A549 (cell line): ENCODE results near the gene SLC7A10. TPM values are rescaled to one million over a fixed set of nuclear protein-coding genes. Genes with fewer than 3 reads are reported as not detected.

Source experiments
- ATAC-seq, 2 experiments: fragments of 200-7000 bp in 1 of 2; fragments of >200 bp in 1 of 2; cut with Nextera tagmentation in 1 of 2; cut with Tn5 transposase in 1 of 2; 3 replicates each; pipeline versions ENCODE4 v1.8.0 to v1.9.1; 2018 to 2020; ENCODE audit warnings: mild to moderate bottlenecking in 1 of 2, moderate library complexity in 1 of 2
- CTCF ChIA-PET: fragments of 300-600 bp; sonication (Branson Sonifier 250); formaldehyde crosslinking; extraction: SDS; loops from one replicate; lab custom pipeline; 2021; ENCODE audit warnings: antibody characterized with exemption, inconsistent platforms; lab: Yijun Ruan, JAX
- POLR2A ChIA-PET: fragments of 350-600 bp; formaldehyde crosslinking; extraction: SDS; loops from one replicate; lab custom pipeline; 2021; ENCODE audit warnings: antibody characterized with exemption, inconsistent platforms; lab: Yijun Ruan, JAX
- DNase-seq, 2 experiments: peaks; one replicate each; pipeline versions ENCODE4 v3.0.0 to v3.0.0-alpha.2; 2011 to 2016; ENCODE audit warnings: low read depth in 1 of 2, low spot score in 1 of 2
- FAIRE-seq: peaks from 2 replicates; lab custom pipeline; 2011; peaks lifted over from hg19 to GRCh38; lab: Jason Lieb, UNC
- H3K27ac ChIP-seq, 2 experiments: fragments of >200 bp; sonication (Bioruptor Twin); formaldehyde crosslinking; 3 replicates each; pipeline ENCODE4 v1.5.1; 2016 to 2017
- H3K4me1 ChIP-seq: fragments of >200 bp; sonication (Bioruptor Twin); formaldehyde crosslinking; 3 replicates; pipeline ENCODE4 v1.6.1; 2016
- H3K4me2 ChIP-seq: fragments of >200 bp; sonication (Bioruptor Twin); formaldehyde crosslinking; 3 replicates; pipeline ENCODE4 v1.6.1; 2016
- H3K4me3 ChIP-seq: fragments of >200 bp; sonication (Bioruptor Twin); formaldehyde crosslinking; 3 replicates; pipeline ENCODE4 v1.5.1; 2016
- H3K9me3 ChIP-seq: fragments of >200 bp; sonication (Bioruptor Twin); formaldehyde crosslinking; 3 replicates; pipeline ENCODE4 v1.6.1; 2016
- BHLHE40 ChIP-seq: IDR thresholded peaks from 2 replicates; pipeline ENCODE4 v1.6.1; 2012; ENCODE audit warnings: low read depth, low read length, inconsistent platforms
- CBX2 ChIP-seq: fragments of 200-600 bp; sonication (generic); IDR thresholded peaks from 2 replicates; pipeline ENCODE4 v1.6.1; 2016; ENCODE audit warnings: low read depth, mild to moderate bottlenecking, borderline replicate concordance
- CHD2 ChIP-seq: fragments of 150-350 bp; IDR thresholded peaks from 2 replicates; pipeline ENCODE4 v1.6.1; 2014; ENCODE audit warnings: low read length; ENCODE audit not compliant: partially characterized antibody
- CHD4 ChIP-seq: fragments of 200-600 bp; sonication (generic); IDR thresholded peaks from 2 replicates; pipeline ENCODE4 v1.6.1; 2016; ENCODE audit warnings: antibody characterized with exemption, mild to moderate bottlenecking, borderline replicate concordance
- EP300 ChIP-seq, 2 experiments: fragments of >200 bp; sonication (Bioruptor Twin); formaldehyde crosslinking; IDR thresholded peaks; 2 replicates in 1 of 2; 3 replicates in 1 of 2; pipeline ENCODE4 v1.6.1; 2016 to 2017
- FOSL2 ChIP-seq, 2 experiments: fragments of 450-650 bp in 1 of 2; fragments of >200 bp in 1 of 2; sonication (Bioruptor Twin) in 1 of 2; formaldehyde crosslinking; IDR thresholded peaks; 2 replicates each; pipeline versions ENCODE4 v1.5.0 to v1.6.1; 2016 to 2020; ENCODE audit warnings: mild to moderate bottlenecking in 1 of 2, moderate library complexity in 1 of 2
- FOXS1 ChIP-seq: fragments of 250-450 bp; sonication (Bioruptor Pico); IDR thresholded peaks from 2 replicates; pipeline ENCODE4 v1.5.0; 2020; ENCODE audit warnings: mild to moderate bottlenecking, moderate library complexity
- HOXB5 ChIP-seq: fragments of 250-450 bp; sonication (Bioruptor Pico); IDR thresholded peaks from 2 replicates; pipeline ENCODE4 v1.5.0; 2020; ENCODE audit warnings: mild to moderate bottlenecking, moderate library complexity
- JUN ChIP-seq, 2 experiments: fragments of >200 bp; sonication (Bioruptor Twin); formaldehyde crosslinking; IDR thresholded peaks; 2 replicates in 1 of 2; 3 replicates in 1 of 2; pipeline ENCODE4 v1.6.1; 2016 to 2017
- KDM5A ChIP-seq: fragments of 200-600 bp; sonication (generic); IDR thresholded peaks from 2 replicates; pipeline ENCODE4 v1.6.1; 2016; ENCODE audit warnings: antibody characterized with exemption, mild to moderate bottlenecking
- MAFK ChIP-seq: fragments of 450-650 bp; IDR thresholded peaks from 2 replicates; pipeline ENCODE4 v1.6.1; 2014; ENCODE audit not compliant: partially characterized antibody
- NFE2L2 ChIP-seq: fragments of 150-350 bp; conservative IDR thresholded peaks from 2 replicates; pipeline ENCODE4 v1.6.1; 2014; ENCODE audit warnings: low read length
- RAD21 ChIP-seq, 2 experiments: fragments of >200 bp in 1 of 2; sonication (Bioruptor Twin) in 1 of 2; formaldehyde crosslinking in 1 of 2; IDR thresholded peaks in 1 of 2; conservative IDR thresholded peaks in 1 of 2; 2 replicates in 1 of 2; 3 replicates in 1 of 2; pipeline ENCODE4 v1.6.1; 2012 to 2018; ENCODE audit warnings: inconsistent platforms in 1 of 2
- RNF2 ChIP-seq: fragments of 200-600 bp; sonication (generic); IDR thresholded peaks from 2 replicates; pipeline ENCODE4 v1.6.1; 2016; ENCODE audit warnings: low read depth, mild to moderate bottlenecking, antibody characterized with exemption, moderate library complexity, borderline replicate concordance
- TP53 ChIP-seq: fragments of 250-450 bp; sonication (Bioruptor Pico); IDR thresholded peaks from 2 replicates; pipeline ENCODE4 v1.5.0; 2021; ENCODE audit warnings: mild to moderate bottlenecking, moderate library complexity
- ZFP36 ChIP-seq: fragments of 450-650 bp; IDR thresholded peaks from 2 replicates; pipeline ENCODE4 v1.6.1; 2014; ENCODE audit warnings: borderline replicate concordance; ENCODE audit not compliant: partially characterized antibody
- ZSCAN20 ChIP-seq: fragments of 250-450 bp; sonication (Bioruptor Pico); IDR thresholded peaks from 2 replicates; pipeline ENCODE4 v1.8.0; 2022; ENCODE audit warnings: mild to moderate bottlenecking, moderate library complexity
- WGBS: methylation state at CpG from one replicate; pipeline ENCODE4 v1.1.6; 2017; ENCODE audit errors: missing lambda C conversion rate; 5-methylcytosine and 5-hydroxymethylcytosine counted together
- polyA plus RNA-seq, 4 experiments: library from polyadenylated mRNA; depleted of rRNA in 3 of 4; stranded (reverse); fragments of >200 nt; fragmentation: RNase III in 1 of 4; extraction: RNeasy Plus Mini Kit Qiagen cat#74134 plus additional on column Dnase treatment in 1 of 4; gene quantifications; 2 replicates in 3 of 4; 3 replicates in 1 of 4; pipeline ENCODE4 v1.2.3, GENCODE V29; 2011 to 2017
- TF ChIP-seq, protein P1 (sequence below): fragments of >200 bp; sonication (Bioruptor Twin); formaldehyde crosslinking; IDR thresholded peaks from 3 replicates; pipeline ENCODE4 v1.5.1; 2016
- TF ChIP-seq, protein P2 (sequence below): fragments of 250-450 bp; sonication (Bioruptor Pico); IDR thresholded peaks from 2 replicates; pipeline ENCODE4 v1.5.0; 2021; ENCODE audit warnings: mild to moderate bottlenecking, moderate library complexity, borderline replicate concordance
- TF ChIP-seq, protein P3 (sequence below): IDR thresholded peaks from 2 replicates; pipeline ENCODE4 v1.6.1; 2012; ENCODE audit warnings: low read depth, borderline replicate concordance
- TF ChIP-seq, protein P4 (sequence below): fragments of 450-650 bp; IDR thresholded peaks from 2 replicates; pipeline ENCODE4 v1.6.1; 2014; ENCODE audit warnings: antibody characterized with exemption
- TF ChIP-seq, protein P5 (sequence below): IDR thresholded peaks from 2 replicates; pipeline ENCODE4 v1.6.1; 2012
- TF ChIP-seq, protein P6 (sequence below): fragments of 150-350 bp; IDR thresholded peaks from 2 replicates; pipeline ENCODE4 v1.6.1; 2014; ENCODE audit warnings: low read depth, mild to moderate bottlenecking, low read length

SLC7A10 gene
- polyA plus RNA-seq, 2 of the 4 experiments (the other 2 are of a cell fraction) = 0.05 to 0.26 TPM

DNA sequence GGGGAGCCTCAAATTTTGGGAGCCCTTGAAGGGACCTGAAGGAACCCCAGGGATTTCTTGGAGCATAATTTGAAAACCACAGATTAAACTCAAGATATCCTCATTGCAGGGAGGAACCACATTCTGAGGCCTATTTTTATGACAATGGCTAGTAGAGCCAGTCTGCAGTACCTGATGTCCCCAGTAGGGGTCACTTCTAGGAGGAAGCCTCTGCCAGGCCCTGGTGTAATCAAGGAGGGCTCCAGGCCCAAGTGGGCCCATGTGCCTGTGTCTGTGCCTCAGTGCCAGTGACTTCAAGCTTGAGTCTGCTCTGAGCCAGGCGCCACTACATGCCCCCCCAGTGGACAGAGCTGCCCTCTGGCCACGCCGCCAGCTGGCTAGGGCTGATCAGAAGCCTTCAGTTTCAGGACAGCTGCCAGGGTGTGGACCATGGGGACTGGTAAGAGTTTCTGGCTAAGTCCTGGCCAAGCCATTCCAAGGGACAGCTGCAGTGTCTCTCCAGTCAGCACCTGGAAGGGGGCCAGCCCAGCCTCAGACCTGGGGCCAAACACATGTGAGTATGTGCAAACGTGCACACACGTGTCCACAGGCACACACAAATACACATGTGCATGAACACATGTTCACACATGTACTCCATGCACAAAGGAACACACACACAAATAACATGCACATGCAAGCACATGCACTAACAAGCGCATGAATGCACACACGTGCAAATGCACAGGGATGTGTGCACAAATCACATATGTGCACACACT lies 20.5 kb upstream of the SLC7A10 start:
- FAIRE-seq (peak; percentile 54), ATAC-seq (no peak), DNase-seq (no peak)
- H3K9me3 ChIP-seq = peaks cover 13% of the 10 kb centered on the region
- TF ChIP-seq FOSL2 (IDR thresholded peaks at IDR 0.05) = no peak
- TF ChIP-seq FOSL2 (CRISPR knock-in tag; IDR thresholded peaks at IDR 0.05) = no peak
- TF ChIP-seq, protein P1, sequence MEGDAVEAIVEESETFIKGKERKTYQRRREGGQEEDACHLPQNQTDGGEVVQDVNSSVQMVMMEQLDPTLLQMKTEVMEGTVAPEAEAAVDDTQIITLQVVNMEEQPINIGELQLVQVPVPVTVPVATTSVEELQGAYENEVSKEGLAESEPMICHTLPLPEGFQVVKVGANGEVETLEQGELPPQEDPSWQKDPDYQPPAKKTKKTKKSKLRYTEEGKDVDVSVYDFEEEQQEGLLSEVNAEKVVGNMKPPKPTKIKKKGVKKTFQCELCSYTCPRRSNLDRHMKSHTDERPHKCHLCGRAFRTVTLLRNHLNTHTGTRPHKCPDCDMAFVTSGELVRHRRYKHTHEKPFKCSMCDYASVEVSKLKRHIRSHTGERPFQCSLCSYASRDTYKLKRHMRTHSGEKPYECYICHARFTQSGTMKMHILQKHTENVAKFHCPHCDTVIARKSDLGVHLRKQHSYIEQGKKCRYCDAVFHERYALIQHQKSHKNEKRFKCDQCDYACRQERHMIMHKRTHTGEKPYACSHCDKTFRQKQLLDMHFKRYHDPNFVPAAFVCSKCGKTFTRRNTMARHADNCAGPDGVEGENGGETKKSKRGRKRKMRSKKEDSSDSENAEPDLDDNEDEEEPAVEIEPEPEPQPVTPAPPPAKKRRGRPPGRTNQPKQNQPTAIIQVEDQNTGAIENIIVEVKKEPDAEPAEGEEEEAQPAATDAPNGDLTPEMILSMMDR = peak; percentile 44; the same call in 2 of the 3 replicates
- TF ChIP-seq, protein P2, sequence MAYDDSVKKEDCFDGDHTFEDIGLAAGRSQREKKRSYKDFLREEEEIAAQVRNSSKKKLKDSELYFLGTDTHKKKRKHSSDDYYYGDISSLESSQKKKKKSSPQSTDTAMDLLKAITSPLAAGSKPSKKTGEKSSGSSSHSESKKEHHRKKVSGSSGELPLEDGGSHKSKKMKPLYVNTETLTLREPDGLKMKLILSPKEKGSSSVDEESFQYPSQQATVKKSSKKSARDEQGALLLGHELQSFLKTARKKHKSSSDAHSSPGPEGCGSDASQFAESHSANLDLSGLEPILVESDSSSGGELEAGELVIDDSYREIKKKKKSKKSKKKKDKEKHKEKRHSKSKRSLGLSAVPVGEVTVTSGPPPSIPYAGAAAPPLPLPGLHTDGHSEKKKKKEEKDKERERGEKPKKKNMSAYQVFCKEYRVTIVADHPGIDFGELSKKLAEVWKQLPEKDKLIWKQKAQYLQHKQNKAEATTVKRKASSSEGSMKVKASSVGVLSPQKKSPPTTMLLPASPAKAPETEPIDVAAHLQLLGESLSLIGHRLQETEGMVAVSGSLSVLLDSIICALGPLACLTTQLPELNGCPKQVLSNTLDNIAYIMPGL (CRISPR knock-in tag) = no peak
- no peak for TF ChIP-seq CBX2
- TF ChIP-seq, protein P3, sequence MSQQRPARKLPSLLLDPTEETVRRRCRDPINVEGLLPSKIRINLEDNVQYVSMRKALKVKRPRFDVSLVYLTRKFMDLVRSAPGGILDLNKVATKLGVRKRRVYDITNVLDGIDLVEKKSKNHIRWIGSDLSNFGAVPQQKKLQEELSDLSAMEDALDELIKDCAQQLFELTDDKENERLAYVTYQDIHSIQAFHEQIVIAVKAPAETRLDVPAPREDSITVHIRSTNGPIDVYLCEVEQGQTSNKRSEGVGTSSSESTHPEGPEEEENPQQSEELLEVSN = no peak
- no peak for TF ChIP-seq KDM5A
- TF ChIP-seq RAD21 (conservative IDR thresholded peaks at IDR 0.05 in 1 of 2, IDR thresholded peaks at IDR 0.05 in 1 of 2) = 0 out of 5 replicates have a peak, but pooled peaks of 1 of the 2 experiments have one; percentile 19
- 80% methylated on average over 7 of the region's 7 CpGs for WGBS
- H3K27ac ChIP-seq = no peak overlapping the region
- POLR2A ChIA-PET = interaction anchor here (1.7 kb wide), 1 partner anchor 57 kb away, joined by 9 read pairs; the partner anchor contains the start of gene CEBPA
- peaks cover 16% of the 10 kb centered on the region for H3K4me1 ChIP-seq
- H3K4me3 ChIP-seq = no peak overlapping the region
- CTCF ChIA-PET = interaction anchor here (0.7 to 16.3 kb wide), 26 partner anchors 9 to 727 kb away, joined by 3 to 1493 read pairs (median 7); partner anchors contain the start of genes CEBPA and CEBPG
- no peak overlapping the region for H3K4me2 ChIP-seq

DNA sequence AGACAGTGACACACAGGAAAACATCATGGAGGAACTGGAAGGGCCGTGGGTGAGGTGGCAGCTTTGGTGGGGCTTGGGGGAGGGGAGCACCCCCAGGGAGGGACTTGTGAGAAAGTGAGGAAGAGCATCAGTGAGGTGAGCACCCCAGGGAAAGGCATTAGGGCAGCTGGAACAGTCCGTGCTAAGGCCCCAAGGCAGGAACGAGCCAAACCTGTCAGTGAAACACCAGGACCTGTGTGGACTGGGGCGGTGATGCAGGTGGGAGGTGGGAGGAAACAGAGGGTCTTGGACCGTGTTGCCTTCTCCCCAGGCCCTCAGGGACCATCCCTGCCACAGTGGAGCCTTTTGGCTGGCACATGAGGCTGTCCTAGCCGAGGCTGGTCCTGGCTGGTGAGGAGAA lies 17.3 kb upstream of the SLC7A10 start:
- peak in 1 of 2 experiments; percentile 7; a peak in 1 of 6 replicates for ATAC-seq
- DNase-seq = no peak
- CTCF ChIA-PET = interaction anchor here (0.6 to 16.3 kb wide), 26 partner anchors 12 to 738 kb away, joined by 3 to 1493 read pairs (median 10); partner anchors contain the start of genes CEBPA and SLC7A10
- TF ChIP-seq EP300 (IDR thresholded peaks at IDR 0.05) (no peak), RNF2 (no peak), BHLHE40 (no peak), ZFP36 (no peak)
- TF ChIP-seq, protein P4, sequence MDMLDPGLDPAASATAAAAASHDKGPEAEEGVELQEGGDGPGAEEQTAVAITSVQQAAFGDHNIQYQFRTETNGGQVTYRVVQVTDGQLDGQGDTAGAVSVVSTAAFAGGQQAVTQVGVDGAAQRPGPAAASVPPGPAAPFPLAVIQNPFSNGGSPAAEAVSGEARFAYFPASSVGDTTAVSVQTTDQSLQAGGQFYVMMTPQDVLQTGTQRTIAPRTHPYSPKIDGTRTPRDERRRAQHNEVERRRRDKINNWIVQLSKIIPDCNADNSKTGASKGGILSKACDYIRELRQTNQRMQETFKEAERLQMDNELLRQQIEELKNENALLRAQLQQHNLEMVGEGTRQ = no peak
- TF ChIP-seq, all 56 proteins: peak for 0
- Histone ChIP-seq H3K9me3 (peaks cover 13% of the 10 kb centered on the region), H3K4me2 (no peak overlapping the region), H3K4me3 (no peak overlapping the region), H3K27ac (no peak overlapping the region), H3K4me1 (0 out of 3 replicates have a peak, but pooled peaks cover 3% of the 10 kb centered on the region)
- no peak for FAIRE-seq
- POLR2A ChIA-PET = interaction anchor here (1.3 to 1.7 kb wide), 3 partner anchors 60 to 131 kb away, joined by 4 to 10 read pairs (median 9); partner anchors contain the start of genes CEBPA and CEBPG
- 53% methylated on average over 6 of the region's 6 CpGs for WGBS

DNA sequence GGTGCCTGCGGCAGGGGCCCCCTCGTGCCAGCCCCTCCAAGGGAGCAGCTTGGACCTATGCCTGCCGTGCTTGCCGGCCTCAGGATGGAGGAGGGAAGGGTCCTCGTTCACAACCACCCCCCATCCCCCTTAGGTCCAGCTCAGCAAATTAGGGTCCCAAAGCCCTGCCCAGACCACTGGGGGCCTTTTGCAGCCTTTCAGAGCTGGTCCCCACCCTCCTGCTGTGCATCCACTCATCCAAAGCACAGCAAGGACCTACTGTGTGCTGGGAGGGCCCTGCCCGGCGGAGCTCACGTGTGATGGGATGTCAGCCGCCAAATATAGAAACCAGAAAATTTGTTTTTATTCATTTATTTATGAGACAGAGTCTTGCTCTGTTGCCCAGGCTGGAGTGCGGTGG lies 16.5 kb upstream of the SLC7A10 start:
- H3K4me2 ChIP-seq = no peak overlapping the region
- peaks cover 13% of the 10 kb centered on the region for H3K9me3 ChIP-seq
- H3K4me1 ChIP-seq = 0 out of 3 replicates have a peak, but pooled peaks cover 3% of the 10 kb centered on the region
- FAIRE-seq = no peak
- CTCF ChIA-PET = interaction anchor here (0.7 to 16.3 kb wide), 45 partner anchors 11 to 864 kb away, joined by 3 to 1493 read pairs (median 5); partner anchors contain the start of genes CEBPA, CEBPG and SLC7A10
- no peak overlapping the region for H3K27ac ChIP-seq
- no peak for DNase-seq
- H3K4me3 ChIP-seq = no peak overlapping the region
- POLR2A ChIA-PET = interaction anchor here (1.0 kb wide), 2 partner anchors 60 to 131 kb away, joined by 3 read pairs; partner anchors contain the start of genes CEBPA and CEBPG
- 0 out of 6 replicates have a peak, but pooled peaks of 1 of the 2 experiments have one; percentile 2 for ATAC-seq
- WGBS = 66% methylated on average over 10 of the region's 10 CpGs
- TF ChIP-seq, protein P5, sequence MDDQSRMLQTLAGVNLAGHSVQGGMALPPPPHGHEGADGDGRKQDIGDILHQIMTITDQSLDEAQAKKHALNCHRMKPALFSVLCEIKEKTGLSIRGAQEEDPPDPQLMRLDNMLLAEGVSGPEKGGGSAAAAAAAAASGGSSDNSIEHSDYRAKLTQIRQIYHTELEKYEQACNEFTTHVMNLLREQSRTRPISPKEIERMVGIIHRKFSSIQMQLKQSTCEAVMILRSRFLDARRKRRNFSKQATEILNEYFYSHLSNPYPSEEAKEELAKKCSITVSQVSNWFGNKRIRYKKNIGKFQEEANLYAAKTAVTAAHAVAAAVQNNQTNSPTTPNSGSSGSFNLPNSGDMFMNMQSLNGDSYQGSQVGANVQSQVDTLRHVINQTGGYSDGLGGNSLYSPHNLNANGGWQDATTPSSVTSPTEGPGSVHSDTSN = no peak
- TF ChIP-seq CHD4 (no peak), HOXB5 (CRISPR knock-in tag) (no peak), CBX2 (no peak), FOXS1 (no peak), JUN (IDR thresholded peaks at IDR 0.05) (no peak), ZSCAN20 (CRISPR knock-in tag) (no peak), CHD2 (no peak), NFE2L2 (no peak), MAFK (no peak), TP53 (CRISPR knock-in tag) (no peak)
- TF ChIP-seq, protein P6, sequence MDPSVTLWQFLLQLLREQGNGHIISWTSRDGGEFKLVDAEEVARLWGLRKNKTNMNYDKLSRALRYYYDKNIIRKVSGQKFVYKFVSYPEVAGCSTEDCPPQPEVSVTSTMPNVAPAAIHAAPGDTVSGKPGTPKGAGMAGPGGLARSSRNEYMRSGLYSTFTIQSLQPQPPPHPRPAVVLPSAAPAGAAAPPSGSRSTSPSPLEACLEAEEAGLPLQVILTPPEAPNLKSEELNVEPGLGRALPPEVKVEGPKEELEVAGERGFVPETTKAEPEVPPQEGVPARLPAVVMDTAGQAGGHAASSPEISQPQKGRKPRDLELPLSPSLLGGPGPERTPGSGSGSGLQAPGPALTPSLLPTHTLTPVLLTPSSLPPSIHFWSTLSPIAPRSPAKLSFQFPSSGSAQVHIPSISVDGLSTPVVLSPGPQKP = no peak
